Activated naive CD4-positive, alpha-beta T cell treated with Interleukin-2 at 50 U/mL for 16 hours (primary cell): Measurements from ENCODE around the gene PGBD5.

Experiments used
- DNase-seq: peaks from one replicate; pipeline ENCODE4 v3.0.0-alpha.2; 2020

The PGBD5 gene

GRCh38 chr1:230395932-230396331 lies 30.2 kb downstream of the PGBD5 start:
- DNase-seq = no peak

GRCh38 chr1:230394741-230395140 lies 31.4 kb downstream of the PGBD5 start:
- DNase-seq = no peak

GRCh38 chr1:230394134-230394533 lies 32.0 kb downstream of the PGBD5 start:
- DNase-seq = no peak

GRCh38 chr1:230393722-230394121 lies 32.4 kb downstream of the PGBD5 start:
- DNase-seq = no peak

- DNase-seq = no peak
These were observed 33.1 kb downstream of the PGBD5 start for GRCh38 chr1:230392920-230393521.

- no peak for DNase-seq
These were observed 33.6 kb downstream of the PGBD5 start for GRCh38 chr1:230392536-230392909.

GRCh38 chr1:230391776-230392535 lies 34.2 kb downstream of the PGBD5 start:
- no peak for DNase-seq

- DNase-seq = no peak
These were observed 35.8 kb downstream of the PGBD5 start for GRCh38 chr1:230390371-230390770.

- no peak for DNase-seq
These were observed 38.3 kb downstream of the PGBD5 start for GRCh38 chr1:230387876-230388275.

GRCh38 chr1:230387296-230387695 lies 38.8 kb downstream of the PGBD5 start:
- DNase-seq = no peak

- DNase-seq = no peak
These were observed 39.4 kb downstream of the PGBD5 start for GRCh38 chr1:230386637-230387262.

- DNase-seq = no peak
These were observed 40.2 kb downstream of the PGBD5 start for GRCh38 chr1:230385930-230386329.

GRCh38 chr1:230385158-230385450 lies 41.0 kb downstream of the PGBD5 start:
- no peak for DNase-seq

- no peak for DNase-seq
These were observed 41.6 kb downstream of the PGBD5 start for GRCh38 chr1:230384380-230385157.

- DNase-seq = no peak
These were observed 42.7 kb downstream of the PGBD5 start for GRCh38 chr1:230383425-230383824.

- DNase-seq = no peak
These were observed 44.1 kb downstream of the PGBD5 start for GRCh38 chr1:230382001-230382491.

GRCh38 chr1:230381585-230381984 lies 44.5 kb downstream of the PGBD5 start:
- DNase-seq = no peak

GRCh38 chr1:230381049-230381467 lies 45.1 kb downstream of the PGBD5 start:
- DNase-seq = no peak

GRCh38 chr1:230379928-230380327 lies 46.2 kb downstream of the PGBD5 start:
- no peak for DNase-seq

- no peak for DNase-seq
These were observed 46.7 kb downstream of the PGBD5 start for GRCh38 chr1:230379462-230379861.

- no peak for DNase-seq
These were observed 48.3 kb downstream of the PGBD5 start for GRCh38 chr1:230377851-230378250.

- DNase-seq = no peak
These were observed 48.8 kb downstream of the PGBD5 start for GRCh38 chr1:230377324-230377723.

GRCh38 chr1:230376296-230376695 lies 49.8 kb downstream of the PGBD5 start:
- DNase-seq = no peak

- no peak for DNase-seq
These were observed 50.4 kb downstream of the PGBD5 start for GRCh38 chr1:230375780-230376179.
